ENCODE measurements around the gene LOXL3. TPM values are rescaled to one million over a fixed set of nuclear protein-coding genes. Genes with fewer than 3 reads are reported as not detected.
A peak's percentile ranks its signal among the peaks of the same experiment; 100 is the strongest.

Gene LOXL3, protein sequence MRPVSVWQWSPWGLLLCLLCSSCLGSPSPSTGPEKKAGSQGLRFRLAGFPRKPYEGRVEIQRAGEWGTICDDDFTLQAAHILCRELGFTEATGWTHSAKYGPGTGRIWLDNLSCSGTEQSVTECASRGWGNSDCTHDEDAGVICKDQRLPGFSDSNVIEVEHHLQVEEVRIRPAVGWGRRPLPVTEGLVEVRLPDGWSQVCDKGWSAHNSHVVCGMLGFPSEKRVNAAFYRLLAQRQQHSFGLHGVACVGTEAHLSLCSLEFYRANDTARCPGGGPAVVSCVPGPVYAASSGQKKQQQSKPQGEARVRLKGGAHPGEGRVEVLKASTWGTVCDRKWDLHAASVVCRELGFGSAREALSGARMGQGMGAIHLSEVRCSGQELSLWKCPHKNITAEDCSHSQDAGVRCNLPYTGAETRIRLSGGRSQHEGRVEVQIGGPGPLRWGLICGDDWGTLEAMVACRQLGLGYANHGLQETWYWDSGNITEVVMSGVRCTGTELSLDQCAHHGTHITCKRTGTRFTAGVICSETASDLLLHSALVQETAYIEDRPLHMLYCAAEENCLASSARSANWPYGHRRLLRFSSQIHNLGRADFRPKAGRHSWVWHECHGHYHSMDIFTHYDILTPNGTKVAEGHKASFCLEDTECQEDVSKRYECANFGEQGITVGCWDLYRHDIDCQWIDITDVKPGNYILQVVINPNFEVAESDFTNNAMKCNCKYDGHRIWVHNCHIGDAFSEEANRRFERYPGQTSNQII
- 28.3 and 30.2 TPM in 2 replicates for total RNA-seq
- long read RNA-seq, partial matches to known transcripts: 4 of 15 reads
- long read RNA-seq, other reads (novel, unspliced or antisense): 3 of 15 reads

DNA sequence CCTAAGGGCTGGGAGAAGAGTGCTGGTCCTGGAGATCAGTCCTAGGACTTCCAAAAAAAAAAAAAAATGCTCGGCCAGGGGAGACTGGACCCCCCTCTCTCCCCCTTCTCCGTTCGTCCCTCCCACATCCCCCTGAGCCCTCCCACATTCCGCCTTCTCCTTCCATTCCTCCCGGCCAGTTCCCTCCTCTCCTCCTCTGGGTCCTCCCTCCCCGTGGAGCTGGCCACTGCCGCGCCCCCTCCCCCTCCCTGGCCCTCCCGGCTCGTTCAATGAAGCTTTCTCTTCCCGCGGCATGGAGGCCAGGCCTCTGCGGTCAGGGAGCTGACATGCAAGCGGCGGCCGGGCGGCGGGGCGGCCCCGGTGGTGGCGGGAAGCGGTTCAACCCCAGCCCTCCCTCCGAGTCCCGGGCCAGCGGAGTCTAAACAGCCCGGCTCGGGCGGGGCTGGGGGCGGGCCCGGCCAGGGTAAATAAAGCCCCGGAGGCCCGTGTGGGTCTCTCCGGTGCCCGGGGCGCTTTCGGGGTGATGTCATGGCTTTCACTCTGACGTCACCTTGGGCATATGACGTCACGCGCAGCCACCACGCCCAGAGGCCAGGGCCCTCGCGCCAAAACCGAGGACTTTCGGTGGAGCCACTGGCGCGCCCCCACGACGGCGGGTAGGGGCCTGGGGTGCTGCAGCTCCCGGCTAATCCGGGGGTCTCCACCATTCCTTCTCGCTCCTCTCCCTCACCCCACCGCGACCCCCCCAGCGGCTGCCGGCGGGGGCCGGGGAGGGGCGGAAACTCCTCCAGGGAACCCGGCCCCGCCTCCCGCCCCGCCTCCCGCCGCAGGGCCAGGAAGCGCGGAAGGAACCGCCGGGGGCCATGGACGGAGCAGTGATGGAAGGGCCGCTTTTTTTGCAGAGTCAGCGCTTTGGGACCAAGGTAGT lies at the start of gene LOXL3, which contains the start of gene DOK1:
Gene LOXL3, minus strand, starts transcription at position 51 of the 928 bp plus-strand sequence. CDS start 1,308 bp downstream, outside the sequence.
Gene DOK1, plus strand, starts transcription at position 829 of the 928 bp plus-strand sequence. Its CDS starts 35 bp downstream, at position 864.
- Mint-ChIP-seq H3K36me3 (ENCODE audit: low read depth) (peaks cover 9% of the 10 kb centered on the region), H3K4me1 (peaks cover 40% of the 10 kb centered on the region), H3K9me3 (no peaks in the 10 kb centered on the region), H3K27me3 (ENCODE audit: low read depth) (peaks cover 6% of the 10 kb centered on the region), H3K4me3 (peak within 1 kb of the TSS; percentile 96), H3K27ac (ENCODE audit: unreplicated experiment) (peak within 1 kb of the TSS; percentile 95)
- peak; percentile 78 for DNase-seq (ENCODE audit: low read depth, low spot score)
- TF ChIP-seq, protein P1, sequence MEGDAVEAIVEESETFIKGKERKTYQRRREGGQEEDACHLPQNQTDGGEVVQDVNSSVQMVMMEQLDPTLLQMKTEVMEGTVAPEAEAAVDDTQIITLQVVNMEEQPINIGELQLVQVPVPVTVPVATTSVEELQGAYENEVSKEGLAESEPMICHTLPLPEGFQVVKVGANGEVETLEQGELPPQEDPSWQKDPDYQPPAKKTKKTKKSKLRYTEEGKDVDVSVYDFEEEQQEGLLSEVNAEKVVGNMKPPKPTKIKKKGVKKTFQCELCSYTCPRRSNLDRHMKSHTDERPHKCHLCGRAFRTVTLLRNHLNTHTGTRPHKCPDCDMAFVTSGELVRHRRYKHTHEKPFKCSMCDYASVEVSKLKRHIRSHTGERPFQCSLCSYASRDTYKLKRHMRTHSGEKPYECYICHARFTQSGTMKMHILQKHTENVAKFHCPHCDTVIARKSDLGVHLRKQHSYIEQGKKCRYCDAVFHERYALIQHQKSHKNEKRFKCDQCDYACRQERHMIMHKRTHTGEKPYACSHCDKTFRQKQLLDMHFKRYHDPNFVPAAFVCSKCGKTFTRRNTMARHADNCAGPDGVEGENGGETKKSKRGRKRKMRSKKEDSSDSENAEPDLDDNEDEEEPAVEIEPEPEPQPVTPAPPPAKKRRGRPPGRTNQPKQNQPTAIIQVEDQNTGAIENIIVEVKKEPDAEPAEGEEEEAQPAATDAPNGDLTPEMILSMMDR (conservative IDR thresholded peaks at IDR 0.05): no peak

DNA sequence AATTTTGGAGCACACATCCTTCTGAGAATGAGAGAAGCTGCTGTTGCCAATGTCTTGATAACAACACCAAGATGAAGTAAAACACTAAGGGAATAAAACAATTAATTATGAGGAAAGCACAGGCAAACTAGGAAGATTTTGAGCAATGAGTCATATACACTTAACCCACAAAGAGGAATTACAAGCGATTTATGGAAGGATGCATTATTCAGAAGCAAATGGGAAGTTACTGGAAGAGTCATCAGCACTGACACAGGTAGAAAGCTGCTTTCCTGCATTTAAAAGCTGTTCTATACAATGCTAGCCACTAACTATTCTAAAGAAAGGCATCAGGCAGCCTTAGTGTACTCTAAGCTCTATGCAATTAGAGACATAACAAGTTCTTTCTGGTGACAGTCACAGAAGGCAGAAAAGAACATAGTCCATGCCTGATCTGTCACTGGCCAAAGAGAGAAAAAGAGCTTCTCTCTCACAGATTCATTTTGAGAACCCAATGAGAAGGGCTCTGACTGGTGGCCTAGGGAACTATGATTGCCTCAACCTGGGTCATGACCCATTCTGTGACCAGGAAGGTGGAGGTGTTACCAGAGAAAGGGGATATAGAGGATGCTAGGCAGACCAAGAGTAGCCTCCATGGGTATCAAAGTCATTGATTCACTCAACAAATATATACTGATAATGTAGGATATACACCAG lies 49.0 kb upstream of the LOXL3 start:
- no peaks in the 10 kb centered on the region for H3K36me3 Mint-ChIP-seq (ENCODE audit: low read depth)
- no peak overlapping the region for H3K4me3 Mint-ChIP-seq
- no peaks in the 10 kb centered on the region for H3K9me3 Mint-ChIP-seq
- no peak overlapping the region for H3K27ac Mint-ChIP-seq (ENCODE audit: unreplicated experiment)
- no peak for DNase-seq (ENCODE audit: low read depth, low spot score)
- H3K4me1 Mint-ChIP-seq: no peaks in the 10 kb centered on the region
- TF ChIP-seq, protein P1 (conservative IDR thresholded peaks at IDR 0.05): no peak
- H3K27me3 Mint-ChIP-seq (ENCODE audit: low read depth): peaks cover 65% of the 10 kb centered on the region

DNA sequence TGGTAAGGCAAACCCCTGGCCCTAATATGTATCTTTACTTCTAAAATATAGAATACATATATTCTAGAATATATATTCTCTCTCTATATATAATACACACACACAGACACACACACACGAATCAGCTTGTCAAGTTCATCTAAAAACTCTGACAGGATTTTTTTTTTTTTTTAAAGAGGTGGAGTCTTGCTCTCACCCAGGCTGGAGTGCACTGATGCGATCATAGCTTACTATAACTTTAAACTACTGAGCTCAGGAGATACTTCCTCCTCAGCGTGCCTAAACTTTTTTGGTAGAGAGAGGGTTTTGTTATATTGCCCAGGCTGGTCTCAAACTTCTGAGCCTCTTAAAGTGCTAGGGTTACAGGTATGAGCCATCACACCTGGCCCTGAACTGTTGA lies 45.9 kb upstream of the LOXL3 start:
- TF ChIP-seq, protein P1 (conservative IDR thresholded peaks at IDR 0.05): no peak
- Mint-ChIP-seq H3K27me3 (ENCODE audit: low read depth) (peaks cover 82% of the 10 kb centered on the region), H3K4me3 (no peak overlapping the region), H3K27ac (ENCODE audit: unreplicated experiment) (no peak overlapping the region), H3K36me3 (ENCODE audit: low read depth) (no peaks in the 10 kb centered on the region), H3K9me3 (no peaks in the 10 kb centered on the region), H3K4me1 (no peaks in the 10 kb centered on the region)
- no peak for DNase-seq (ENCODE audit: low read depth, low spot score)

DNA sequence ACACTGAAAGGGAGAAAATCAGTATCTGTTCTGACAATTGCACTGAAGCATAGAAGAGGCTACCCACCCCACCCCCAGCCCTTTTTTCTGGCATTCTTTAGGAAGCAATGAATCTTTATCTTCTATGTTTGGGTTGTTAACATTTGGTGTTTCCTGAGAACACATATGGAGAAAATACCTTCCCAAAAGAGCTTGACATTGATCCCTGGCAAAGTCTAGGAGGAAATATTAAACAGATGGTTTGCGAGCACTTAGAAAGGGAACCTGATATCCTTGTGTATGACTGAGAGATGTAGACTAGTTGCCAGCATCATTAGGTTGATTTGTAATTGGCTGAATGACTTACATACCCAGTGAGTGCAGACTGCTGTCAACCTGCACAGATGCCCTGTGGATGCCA lies 43.7 kb upstream of the LOXL3 start:
- no peaks in the 10 kb centered on the region for H3K36me3 Mint-ChIP-seq (ENCODE audit: low read depth)
- TF ChIP-seq, protein P1 (conservative IDR thresholded peaks at IDR 0.05): no peak
- H3K27ac Mint-ChIP-seq (ENCODE audit: unreplicated experiment): no peak overlapping the region
- H3K9me3 Mint-ChIP-seq: no peaks in the 10 kb centered on the region
- H3K27me3 Mint-ChIP-seq (ENCODE audit: low read depth): peaks cover 77% of the 10 kb centered on the region
- no peak for DNase-seq (ENCODE audit: low read depth, low spot score)
- no peak overlapping the region for H3K4me3 Mint-ChIP-seq
- no peaks in the 10 kb centered on the region for H3K4me1 Mint-ChIP-seq

Measured in neural crest cell (in vitro differentiated cells).